ENCODE results near the gene ATP2B2. TPM values are rescaled to one million over a fixed set of nuclear protein-coding genes. Genes with fewer than 3 reads are reported as not detected.

ATP2B2 gene
- total and polyA plus RNA-seq, 2 donors (not counting 1 experiment from before 2014, with no cell fraction given): not detected

DNA sequence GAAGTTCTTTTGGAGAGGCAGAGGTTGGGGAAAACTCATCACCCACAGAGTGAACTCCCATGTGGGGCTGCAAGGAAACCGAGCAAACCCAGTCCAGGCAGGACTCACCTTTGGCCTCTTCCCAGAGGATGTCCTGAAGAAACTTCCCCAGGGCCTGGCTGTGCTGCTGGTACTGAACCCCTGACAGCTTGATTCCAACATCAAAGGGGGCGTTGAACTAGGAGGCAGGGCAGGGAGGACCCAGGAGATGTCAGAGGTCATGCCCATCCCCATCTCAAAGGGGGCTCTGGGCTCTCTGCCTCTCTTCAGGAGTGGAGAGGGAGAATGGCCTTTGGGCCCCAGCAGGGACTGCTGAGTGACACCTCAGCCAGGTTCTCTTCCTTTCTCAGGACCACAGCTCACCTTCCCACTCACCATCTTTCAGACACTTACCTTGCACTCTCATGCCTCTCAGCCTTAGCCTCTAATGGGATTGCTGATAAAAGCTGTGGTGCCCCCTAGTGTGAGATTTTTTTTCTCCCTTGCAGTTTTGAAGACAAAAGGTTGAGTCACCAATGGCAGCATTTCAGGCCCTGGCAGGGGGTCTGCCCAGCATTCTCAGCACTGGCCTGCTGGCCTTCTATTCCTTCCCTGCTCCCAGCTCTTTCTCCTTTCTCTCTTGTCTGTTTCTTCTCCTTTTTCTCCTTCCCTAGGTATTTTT, 218.6 kb downstream of the ATP2B2 start:
- CTCF ChIA-PET: no interaction called here
- intact Hi-C loops (cut with micrococcal nuclease): no loop called here
- no peak overlapping the region for H3K4me2 ChIP-seq (replicated peaks; ENCODE audit: low read depth, low read length, poor library complexity, severe bottlenecking)
- POLR2A ChIA-PET: no interaction called here
- Mint-ChIP-seq H3K4me1 (peaks cover 17% of the 10 kb centered on the region), H3K9me3 (ENCODE audit: insufficient read depth) (no peaks in the 10 kb centered on the region), H3K27me3 (no peaks in the 10 kb centered on the region), H3K27ac (peak overlapping the region; percentile 17), H3K4me3 (no peak overlapping the region)
- H4K20me1 ChIP-seq (ENCODE audit: control insufficient read depth, insufficient read depth, low read length, poor library complexity, severe bottlenecking): no peaks in the 10 kb centered on the region
- no peak for TF ChIP-seq EZH2 (IDR thresholded peaks at IDR 0.05; ENCODE audit: borderline replicate concordance, insufficient read depth, low read depth, low read length, poor library complexity, severe bottlenecking)
- TF ChIP-seq CTCF (IDR thresholded peaks at IDR 0.05): no peak
- H3K4me1 ChIP-seq (ENCODE audit: control insufficient read depth in 2 of 2, insufficient read depth in 2 of 2, low read length in 2 of 2): peaks cover 3 to 14% of the 10 kb centered on the region in 2 donors
- H3K9me3 ChIP-seq (ENCODE audit: control extremely low read depth in 1 of 3, control insufficient read depth in 2 of 3, insufficient read depth in 1 of 3, low read length in 2 of 3): no peaks in the 10 kb centered on the region
- peaks cover 0 to 32% of the 10 kb centered on the region in 2 experiments for H3K36me3 ChIP-seq (replicated peaks in 1 of 2; ENCODE audit: control extremely low read depth in 1 of 2, control insufficient read depth in 1 of 2, extremely low read depth in 1 of 2, insufficient read depth in 2 of 2, low read length in 1 of 2)
- H3K9ac ChIP-seq (ENCODE audit: low read length): no peak overlapping the region
- DNase-seq (peak; percentile 58), ATAC-seq (ENCODE audit: low read depth) (no peak)
- H2AFZ ChIP-seq (ENCODE audit: insufficient read depth, low read depth, low read length, poor library complexity, severe bottlenecking): no peak overlapping the region
- H3K4me3 ChIP-seq (ENCODE audit: control extremely low read depth in 1 of 5, extremely low read depth in 1 of 5, insufficient read depth in 1 of 5, low read depth in 2 of 5, low read length in 4 of 5): no peak overlapping the region
- WGBS (ENCODE audit: insufficient coverage): 80% methylated on average over 2 of the region's 2 CpGs
- no peak overlapping the region for H3K27ac ChIP-seq (ENCODE audit: low read length in 2 of 2)
- H3K27me3 ChIP-seq (replicated peaks in 1 of 4; ENCODE audit: control extremely low read depth in 1 of 4, control insufficient read depth in 3 of 4, insufficient read depth in 4 of 4, low read length in 3 of 4): no peaks in the 10 kb centered on the region
- H3K79me2 ChIP-seq (ENCODE audit: control insufficient read depth, insufficient read depth, low read length): no peaks in the 10 kb centered on the region

DNA sequence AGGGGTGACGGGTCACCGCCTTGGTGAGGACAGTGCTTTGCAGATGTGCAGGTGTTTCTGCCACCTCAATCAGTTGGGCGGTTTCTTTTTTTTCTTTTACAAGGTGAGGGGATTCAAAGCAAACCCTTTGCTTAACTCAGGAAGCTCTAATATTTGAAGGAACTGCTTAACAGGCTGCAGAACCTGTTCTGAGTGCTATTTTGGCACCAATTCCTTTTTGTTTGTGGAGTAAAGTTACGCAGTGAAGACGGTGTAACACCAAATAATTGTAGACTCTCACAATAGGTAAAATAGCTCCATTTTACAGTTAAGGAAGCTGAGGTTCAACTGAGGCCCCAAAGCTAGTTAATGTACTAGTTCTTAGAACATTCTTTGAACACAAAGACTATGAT, 219.3 kb downstream of the ATP2B2 start:
- Mint-ChIP-seq H3K9me3 (ENCODE audit: insufficient read depth) (no peaks in the 10 kb centered on the region), H3K27me3 (no peaks in the 10 kb centered on the region), H3K4me3 (no peak overlapping the region), H3K4me1 (peaks cover 11% of the 10 kb centered on the region), H3K27ac (no peak overlapping the region)
- H3K27me3 ChIP-seq (replicated peaks in 1 of 4; ENCODE audit: control extremely low read depth in 1 of 4, control insufficient read depth in 3 of 4, insufficient read depth in 4 of 4, low read length in 3 of 4): no peaks in the 10 kb centered on the region
- peaks cover 0 to 32% of the 10 kb centered on the region in 2 experiments for H3K36me3 ChIP-seq (replicated peaks in 1 of 2; ENCODE audit: control extremely low read depth in 1 of 2, control insufficient read depth in 1 of 2, extremely low read depth in 1 of 2, insufficient read depth in 2 of 2, low read length in 1 of 2)
- TF ChIP-seq CTCF (IDR thresholded peaks at IDR 0.05) (no peak), EZH2 (IDR thresholded peaks at IDR 0.05; ENCODE audit: borderline replicate concordance, insufficient read depth, low read depth, low read length, poor library complexity, severe bottlenecking) (no peak)
- no peak overlapping the region for H2AFZ ChIP-seq (ENCODE audit: insufficient read depth, low read depth, low read length, poor library complexity, severe bottlenecking)
- no peak overlapping the region for H3K27ac ChIP-seq (ENCODE audit: low read length in 2 of 2)
- no peak overlapping the region for H3K4me3 ChIP-seq (ENCODE audit: control extremely low read depth in 1 of 5, extremely low read depth in 1 of 5, insufficient read depth in 1 of 5, low read depth in 2 of 5, low read length in 4 of 5)
- H4K20me1 ChIP-seq (ENCODE audit: control insufficient read depth, insufficient read depth, low read length, poor library complexity, severe bottlenecking): no peaks in the 10 kb centered on the region
- POLR2A ChIA-PET: no interaction called here
- CTCF ChIA-PET: no interaction called here
- no peak for ATAC-seq (ENCODE audit: low read depth)
- DNase-seq: no peak
- no peak overlapping the region for H3K9ac ChIP-seq (ENCODE audit: low read length)
- H3K4me2 ChIP-seq (replicated peaks; ENCODE audit: low read depth, low read length, poor library complexity, severe bottlenecking): no peak overlapping the region
- no peaks in the 10 kb centered on the region for H3K79me2 ChIP-seq (ENCODE audit: control insufficient read depth, insufficient read depth, low read length)
- intact Hi-C loops (cut with micrococcal nuclease): no loop called here
- no peaks in the 10 kb centered on the region for H3K9me3 ChIP-seq (ENCODE audit: control extremely low read depth in 1 of 3, control insufficient read depth in 2 of 3, insufficient read depth in 1 of 3, low read length in 2 of 3)
- H3K4me1 ChIP-seq (ENCODE audit: control insufficient read depth in 2 of 2, insufficient read depth in 2 of 2, low read length in 2 of 2): peaks cover 0 to 14% of the 10 kb centered on the region in 2 donors
- 100% methylated on average over 2 of the region's 5 CpGs for WGBS (ENCODE audit: insufficient coverage)

Measured in B cell (primary cell).